GM12878 (cell line): ENCODE measurements around the gene TAPT1. TPM values are rescaled to one million over a fixed set of nuclear protein-coding genes. Genes with fewer than 3 reads are reported as not detected.

Experiments
- ATAC-seq: fragments of 200-7000 bp; cut with Tn5 transposase; 3 replicates; pipeline ENCODE4 v1.9.1; 2020; ENCODE audit warnings: mild to moderate bottlenecking, moderate library complexity
- BruUV-seq: library from RNA; stranded (reverse); fragments of 400-500 nt; replicated peaks from 2 replicates; lab custom pipeline; 2021; lab: Mats Ljungman, UMichigan
- CTCF ChIA-PET: fragments of 300-600 bp; sonication (Branson Sonifier 250); formaldehyde crosslinking; extraction: SDS; loops from one replicate; lab custom pipeline; 2021; ENCODE audit warnings: inconsistent platforms; lab: Yijun Ruan, JAX
- POLR2A ChIA-PET: fragments of 350-600 bp; formaldehyde crosslinking; extraction: SDS; loops from one replicate; lab custom pipeline; 2021; ENCODE audit warnings: inconsistent platforms; lab: Charles Lee
- RAD21 ChIA-PET: fragments of 300-600 bp; sonication (Branson Sonifier 250); formaldehyde crosslinking; loops from one replicate; lab custom pipeline; 2023; ENCODE audit warnings: antibody characterized with exemption; ENCODE audit not compliant: unreplicated experiment; lab: Charles Lee
- SMC1A ChIA-PET: fragments of 300-600 bp; sonication (Branson Sonifier 250); formaldehyde crosslinking; loops from one replicate; lab custom pipeline; 2023; ENCODE audit not compliant: unreplicated experiment, uncharacterized antibody; lab: Charles Lee
- DNase-seq: peaks from one replicate; pipeline ENCODE4 v3.0.0-alpha.2; 2011; ENCODE audit warnings: low read depth, low spot score
- FAIRE-seq: peaks from 3 replicates; lab custom pipeline; 2011; peaks lifted over from hg19 to GRCh38; lab: Jason Lieb, UNC
- H2AFZ ChIP-seq: 2 replicates; pipeline ENCODE4 v1.6.0; 2011; ENCODE audit warnings: low read depth, low read length, control low read depth; ENCODE audit not compliant: control insufficient read depth
- H3K27ac ChIP-seq: 2 replicates; pipeline ENCODE4 v1.5.1; 2011; ENCODE audit warnings: control low read depth; ENCODE audit not compliant: control insufficient read depth, insufficient read depth
- H3K27me3 ChIP-seq, 2 experiments: replicated peaks in 1 of 2; 2 replicates each; pipeline versions ENCODE4 v1.6.0 to v1.6.1; 2011; ENCODE audit warnings: low read length in 1 of 2; ENCODE audit not compliant: control insufficient read depth in 2 of 2, insufficient read depth in 2 of 2
- H3K36me3 ChIP-seq, 2 experiments: 2 replicates each; pipeline ENCODE4 v1.5.1; 2011; ENCODE audit warnings: low read length in 1 of 2; ENCODE audit not compliant: control insufficient read depth in 2 of 2, insufficient read depth in 2 of 2
- H3K4me1 ChIP-seq: 2 replicates; pipeline ENCODE4 v1.6.1; 2011; ENCODE audit warnings: mild to moderate bottlenecking, low read length, moderate library complexity, mixed read lengths; ENCODE audit not compliant: control insufficient read depth, insufficient read depth
- H3K4me2 ChIP-seq: 2 replicates; pipeline ENCODE4 v1.6.0; 2011; ENCODE audit warnings: control low read depth; ENCODE audit not compliant: control insufficient read depth, insufficient read depth
- H3K4me3 ChIP-seq: fragments of 200-600 bp; sonication (generic); 2 replicates; pipeline ENCODE4 v1.5.1; 2016
- H3K79me2 ChIP-seq: 2 replicates; pipeline ENCODE4 v1.6.0; 2011; ENCODE audit warnings: low read length; ENCODE audit not compliant: control insufficient read depth, insufficient read depth
- H3K9ac ChIP-seq: 2 replicates; pipeline ENCODE4 v1.8.0; 2011; ENCODE audit warnings: low read length, control low read depth, mixed read lengths; ENCODE audit not compliant: control insufficient read depth, insufficient read depth
- H3K9me3 ChIP-seq: replicated peaks from 3 replicates; pipeline ENCODE4 v1.5.1; 2011; ENCODE audit warnings: mild to moderate bottlenecking, low read length; ENCODE audit not compliant: control insufficient read depth, insufficient read depth
- H4K20me1 ChIP-seq: 2 replicates; pipeline ENCODE4 v1.6.0; 2011; ENCODE audit not compliant: control insufficient read depth, insufficient read depth
- BCL11A ChIP-seq: IDR thresholded peaks from 2 replicates; pipeline ENCODE4 v1.6.1; 2011; ENCODE audit warnings: low read depth, low read length
- CHD4 ChIP-seq: fragments of 200-600 bp; sonication (generic); IDR thresholded peaks from 2 replicates; pipeline ENCODE4 v1.6.1; 2016; ENCODE audit warnings: mild to moderate bottlenecking
- CREM ChIP-seq: IDR thresholded peaks from 2 replicates; pipeline ENCODE4 v1.6.1; 2014; ENCODE audit warnings: antibody characterized with exemption, low read depth
- EP300 ChIP-seq, 2 experiments: fragments of 150-350 bp in 1 of 2; IDR thresholded peaks; 2 replicates each; pipeline ENCODE4 v1.6.1; 2011 to 2012; ENCODE audit warnings: low read depth in 2 of 2, low read length in 2 of 2, borderline replicate concordance in 1 of 2, improper control_type of control experiment in 1 of 2, inconsistent platforms in 1 of 2; ENCODE audit not compliant: control insufficient read depth in 1 of 2
- FOS ChIP-seq: IDR thresholded peaks from 3 replicates; pipeline ENCODE4 v1.6.1; 2011; ENCODE audit warnings: borderline replicate concordance; ENCODE audit not compliant: insufficient read length; ENCODE audit errors: extremely low read depth
- IKZF2 ChIP-seq, 2 experiments: fragments of 450-650 bp; IDR thresholded peaks; 2 replicates each; pipeline ENCODE4 v1.6.1; 2017; ENCODE audit warnings: mild to moderate bottlenecking in 2 of 2, moderate library complexity in 2 of 2
- MEF2A ChIP-seq: IDR thresholded peaks from 2 replicates; pipeline ENCODE4 v1.6.1; 2011; ENCODE audit warnings: low read depth, mild to moderate bottlenecking, low read length, moderate library complexity; ENCODE audit not compliant: insufficient read depth
- NFIC ChIP-seq: IDR thresholded peaks from 2 replicates; pipeline ENCODE4 v1.6.1; 2012; ENCODE audit warnings: low read depth, mild to moderate bottlenecking, inconsistent platforms, low read length, moderate library complexity
- POLR2AphosphoS2 ChIP-seq: IDR thresholded peaks from 2 replicates; pipeline ENCODE4 v1.6.1; 2011; ENCODE audit warnings: low read depth, mild to moderate bottlenecking, low read length, improper control_type of control experiment, moderate library complexity
- RAD51 ChIP-seq: fragments of 450-650 bp; IDR thresholded peaks from 2 replicates; pipeline ENCODE4 v1.6.1; 2016; ENCODE audit warnings: moderate library complexity, mild to moderate bottlenecking, inconsistent platforms
- SMARCA5 ChIP-seq: fragments of 450-650 bp; IDR thresholded peaks from 2 replicates; pipeline ENCODE4 v1.6.1; 2017; ENCODE audit warnings: mild to moderate bottlenecking
- SREBF1 ChIP-seq: IDR thresholded peaks from 2 replicates; pipeline ENCODE4 v1.6.1; 2012; ENCODE audit warnings: mild to moderate bottlenecking, low read length
- TAF1 ChIP-seq: IDR thresholded peaks from 2 replicates; pipeline ENCODE4 v1.6.1; 2011; ENCODE audit warnings: mild to moderate bottlenecking, low read depth, low read length, borderline replicate concordance
- ZNF217 ChIP-seq: fragments of 450-650 bp; IDR thresholded peaks from 2 replicates; pipeline ENCODE4 v1.6.1; 2017; ENCODE audit warnings: antibody characterized with exemption, mild to moderate bottlenecking
- WGBS: methylation state at CpG from one replicate; pipeline ENCODE4 v1.1.6; 2016; ENCODE audit warnings: low lambda C conversion rate; ENCODE audit not compliant: insufficient replicate concordance, insufficient coverage; ENCODE audit errors: missing lambda C conversion rate; 5-methylcytosine and 5-hydroxymethylcytosine counted together
- in situ Hi-C: fragments of 300-500 bp; cut with MboI; formaldehyde crosslinking; loops from 9 replicates; pipeline ENCODE4 v1.14.3; 2018; ENCODE audit warnings: mixed read lengths
- intact Hi-C: fragments of 100-400 bp; cut with micrococcal nuclease; formaldehyde crosslinking; loops from one replicate; pipeline ENCODE4 v1.14.2; 2022; ENCODE audit not compliant: unreplicated experiment
- polyA plus RNA-seq, 11 experiments: library from polyadenylated mRNA; depleted of rRNA in 4 of 11; unstranded in 6 of 11; stranded (reverse) in 5 of 11; fragments of >200 nt; fragmentation: Nextera tagmentation in 4 of 11; fragmentation: Illumina TruSeq in 1 of 11; extraction: Ambion mirVana in 4 of 11; extraction: Trizol in 1 of 11; gene quantifications; 1 replicate in 1 of 11; 2 replicates in 10 of 11; pipeline versions ENCODE4 v1.2.1 to v1.2.3, GENCODE V29; 2011 to 2016; ENCODE audit warnings: inconsistent platforms in 2 of 11, missing spikeins in 2 of 11, low read depth in 1 of 11
- total RNA-seq, 4 experiments: library from RNA; depleted of rRNA in 3 of 4; stranded (reverse); fragments of >200 nt in 3 of 4; fragmentation: Illumina TruSeq in 1 of 4; extraction: Trizol in 1 of 4; gene quantifications; 2 replicates each; pipeline versions ENCODE4 v1.2.1 to v1.2.3, GENCODE V29; 2013 to 2021
- TF ChIP-seq, protein P1 (sequence below): fragments of 450-650 bp; IDR thresholded peaks from 2 replicates; pipeline ENCODE4 v1.6.1; 2016; ENCODE audit warnings: mild to moderate bottlenecking
- TF ChIP-seq, protein P2 (sequence below): IDR thresholded peaks from 2 replicates; pipeline ENCODE4 v1.6.1; 2012; ENCODE audit warnings: low read depth, low read length, improper control_type of control experiment
- TF ChIP-seq, protein P3 (sequence below): IDR thresholded peaks from 2 replicates; pipeline ENCODE4 v1.6.1; 2011; ENCODE audit warnings: low read depth, low read length, improper control_type of control experiment, borderline replicate concordance

TAPT1 gene
- total and polyA plus RNA-seq, 10 of the 15 experiments (the other 5 are each of a cell fraction or from before 2014, with no cell fraction given) = 0.91 to 23.3 (median 9.5) TPM

DNA sequence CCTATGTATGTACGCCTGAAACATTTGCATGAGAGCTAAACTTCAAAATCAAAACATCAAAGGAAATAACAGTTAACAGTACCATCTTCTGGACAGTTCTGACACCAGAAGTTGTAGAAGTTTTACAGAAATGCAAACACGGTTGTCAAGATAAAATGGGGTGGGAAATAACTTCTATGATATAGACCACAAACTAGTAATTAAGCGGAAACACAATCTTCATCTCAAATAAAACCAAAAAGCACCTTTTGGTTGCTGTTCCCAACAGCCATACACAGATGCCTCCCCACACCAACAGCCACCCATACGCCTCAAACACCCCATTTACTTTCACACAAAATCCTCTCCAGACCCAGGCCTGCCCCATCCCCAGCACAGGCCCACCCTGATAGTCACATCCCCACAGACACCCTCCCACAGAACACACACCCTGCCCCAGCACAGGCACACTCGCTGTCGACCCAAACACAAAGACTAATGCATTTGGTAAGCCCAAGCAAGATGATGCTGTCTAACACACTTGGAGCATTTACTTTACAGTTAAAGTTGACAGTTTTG, 64.3 kb downstream of the TAPT1 start (continued):
- no peak for TF ChIP-seq POLR2AphosphoS2
- TF ChIP-seq BCL11A = no peak
- TF ChIP-seq EP300 (IDR thresholded peaks at IDR 0.05; ENCODE audit: borderline replicate concordance in 1 of 2, control insufficient read depth in 1 of 2, low read depth in 2 of 2, low read length in 2 of 2) = no peak
- TF ChIP-seq MEF2A = no peak
- TF ChIP-seq SMARCA5 = no peak
- no peak for TF ChIP-seq SREBF1
- TF ChIP-seq IKZF2 (IDR thresholded peaks at IDR 0.05) = no peak

DNA sequence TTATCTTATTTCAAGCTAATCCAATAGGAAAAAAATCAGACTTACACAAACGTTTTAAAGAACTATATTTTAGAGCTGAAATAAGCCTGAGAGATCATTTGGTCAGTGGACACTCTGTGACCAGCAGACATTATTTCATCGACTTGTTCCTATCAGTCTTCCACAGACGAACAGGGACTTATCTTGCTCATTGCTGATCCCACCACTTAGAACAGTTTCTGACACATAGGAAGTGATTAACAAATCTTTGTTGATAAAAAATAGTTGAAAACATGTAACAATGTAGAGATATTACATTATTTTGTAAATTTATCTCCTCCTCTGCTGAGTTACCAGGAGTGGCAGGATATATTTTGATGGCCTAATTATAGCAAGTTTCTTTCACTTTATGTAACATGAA, 65.8 kb downstream of the TAPT1 start:
- CTCF ChIA-PET = interaction anchor here (1.1 kb wide), 1 partner anchor 39 kb away, joined by 4 read pairs; no protein-coding TSS in a partner anchor
- TF ChIP-seq CHD4 (no peak), TAF1 (no peak), CREM (no peak), FOS (no peak), ZNF217 (no peak), NFIC (no peak), RAD51 (no peak)
- TF ChIP-seq, protein P1, sequence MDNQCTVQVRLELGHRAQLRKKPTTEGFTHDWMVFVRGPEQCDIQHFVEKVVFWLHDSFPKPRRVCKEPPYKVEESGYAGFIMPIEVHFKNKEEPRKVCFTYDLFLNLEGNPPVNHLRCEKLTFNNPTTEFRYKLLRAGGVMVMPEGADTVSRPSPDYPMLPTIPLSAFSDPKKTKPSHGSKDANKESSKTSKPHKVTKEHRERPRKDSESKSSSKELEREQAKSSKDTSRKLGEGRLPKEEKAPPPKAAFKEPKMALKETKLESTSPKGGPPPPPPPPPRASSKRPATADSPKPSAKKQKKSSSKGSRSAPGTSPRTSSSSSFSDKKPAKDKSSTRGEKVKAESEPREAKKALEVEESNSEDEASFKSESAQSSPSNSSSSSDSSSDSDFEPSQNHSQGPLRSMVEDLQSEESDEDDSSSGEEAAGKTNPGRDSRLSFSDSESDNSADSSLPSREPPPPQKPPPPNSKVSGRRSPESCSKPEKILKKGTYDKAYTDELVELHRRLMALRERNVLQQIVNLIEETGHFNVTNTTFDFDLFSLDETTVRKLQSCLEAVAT = no peak
- TF ChIP-seq, protein P2, sequence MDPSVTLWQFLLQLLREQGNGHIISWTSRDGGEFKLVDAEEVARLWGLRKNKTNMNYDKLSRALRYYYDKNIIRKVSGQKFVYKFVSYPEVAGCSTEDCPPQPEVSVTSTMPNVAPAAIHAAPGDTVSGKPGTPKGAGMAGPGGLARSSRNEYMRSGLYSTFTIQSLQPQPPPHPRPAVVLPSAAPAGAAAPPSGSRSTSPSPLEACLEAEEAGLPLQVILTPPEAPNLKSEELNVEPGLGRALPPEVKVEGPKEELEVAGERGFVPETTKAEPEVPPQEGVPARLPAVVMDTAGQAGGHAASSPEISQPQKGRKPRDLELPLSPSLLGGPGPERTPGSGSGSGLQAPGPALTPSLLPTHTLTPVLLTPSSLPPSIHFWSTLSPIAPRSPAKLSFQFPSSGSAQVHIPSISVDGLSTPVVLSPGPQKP = no peak
- TF ChIP-seq, protein P3, sequence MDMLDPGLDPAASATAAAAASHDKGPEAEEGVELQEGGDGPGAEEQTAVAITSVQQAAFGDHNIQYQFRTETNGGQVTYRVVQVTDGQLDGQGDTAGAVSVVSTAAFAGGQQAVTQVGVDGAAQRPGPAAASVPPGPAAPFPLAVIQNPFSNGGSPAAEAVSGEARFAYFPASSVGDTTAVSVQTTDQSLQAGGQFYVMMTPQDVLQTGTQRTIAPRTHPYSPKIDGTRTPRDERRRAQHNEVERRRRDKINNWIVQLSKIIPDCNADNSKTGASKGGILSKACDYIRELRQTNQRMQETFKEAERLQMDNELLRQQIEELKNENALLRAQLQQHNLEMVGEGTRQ = no peak
- TF ChIP-seq, all 136 proteins: peak for 0
- Histone ChIP-seq H3K36me3 (peaks cover 0 to 7% of the 10 kb centered on the region in 2 experiments; a peak in 1 of 4 replicates), H4K20me1 (no peaks in the 10 kb centered on the region), H3K9ac (no peak overlapping the region), H3K4me3 (no peak overlapping the region), H2AFZ (no peak overlapping the region), H3K4me2 (no peak overlapping the region), H3K27me3 (no peaks in the 10 kb centered on the region), H3K4me1 (no peaks in the 10 kb centered on the region), H3K9me3 (no peaks in the 10 kb centered on the region), H3K27ac (no peak overlapping the region), H3K79me2 (no peaks in the 10 kb centered on the region)
- POLR2A ChIA-PET = no interaction called here
- FAIRE-seq (no peak), DNase-seq (no peak), ATAC-seq (no peak)
- intact Hi-C loops = no loop called here
- 60% methylated on average over 3 of the region's 3 CpGs for WGBS
- no TSS peak for BruUV-seq
- in situ Hi-C loops = no loop called here
- SMC1A ChIA-PET = interaction anchor here (1.5 to 1.9 kb wide), 2 partner anchors 12 to 39 kb away, joined by 3 to 4 read pairs; no protein-coding TSS in a partner anchor
- RAD21 ChIA-PET = no interaction called here
